Aorta (tissue), 5 donors: ENCODE measurements around the gene ADSS2. TPM values are rescaled to one million over a fixed set of nuclear protein-coding genes. Genes with fewer than 3 reads are reported as not detected.

ENCODE experiments used
- ATAC-seq: fragments of 200-7000 bp; cut with Tn5 transposase; one replicate; pipeline ENCODE4 v1.9.1; 2022; ENCODE audit warnings: moderate library complexity; ENCODE audit not compliant: low FRiP score
- DNase-seq, 2 donors: peaks; one replicate each; pipeline ENCODE4 v3.0.0-alpha.2; 2020
- H3K27ac ChIP-seq, 2 donors: one replicate each; pipeline ENCODE4 v1.5.1; 2013; ENCODE audit warnings: low read length in 2 of 2, mild to moderate bottlenecking in 2 of 2, moderate library complexity in 2 of 2, control low read depth in 1 of 2, inconsistent platforms in 1 of 2, low read depth in 1 of 2
- H3K27me3 ChIP-seq, 2 donors: one replicate each; pipeline ENCODE4 v1.6.1; 2013; ENCODE audit warnings: control low read depth in 1 of 2, low read length in 1 of 2, mild to moderate bottlenecking in 1 of 2, moderate library complexity in 1 of 2; ENCODE audit not compliant: insufficient read depth in 2 of 2, control insufficient read depth in 1 of 2
- H3K36me3 ChIP-seq, 2 donors: one replicate each; pipeline ENCODE4 v1.6.1; 2013; ENCODE audit warnings: control low read depth in 1 of 2, low read length in 1 of 2, mild to moderate bottlenecking in 1 of 2; ENCODE audit not compliant: insufficient read depth in 2 of 2, control insufficient read depth in 1 of 2
- H3K4me1 ChIP-seq, 2 donors: one replicate each; pipeline ENCODE4 v1.6.1; 2013; ENCODE audit warnings: low read length in 2 of 2, control low read depth in 1 of 2, mild to moderate bottlenecking in 1 of 2, moderate library complexity in 1 of 2; ENCODE audit not compliant: insufficient read depth in 2 of 2, control insufficient read depth in 1 of 2
- H3K4me3 ChIP-seq, 2 donors: one replicate each; pipeline ENCODE4 v1.5.1; 2013; ENCODE audit warnings: low read length in 2 of 2, control low read depth in 1 of 2, mild to moderate bottlenecking in 1 of 2
- H3K9me3 ChIP-seq: one replicate; pipeline ENCODE4 v1.6.1; 2013; ENCODE audit warnings: mild to moderate bottlenecking, low read length; ENCODE audit not compliant: control insufficient read depth
- WGBS, 2 donors: extraction: QIAGEN DNeasy Blood & Tissue Kit; methylation state at CpG; one replicate each; pipeline ENCODE4 v1.1.7; 2013; 5-methylcytosine and 5-hydroxymethylcytosine counted together
- intact Hi-C, 2 donors: fragments of 100-400 bp; cut with DNase I; formaldehyde crosslinking; loops; one replicate each; pipeline versions ENCODE4 v1.14.2 to v1.15.0; 2022
- polyA plus RNA-seq, 2 donors: library from polyadenylated mRNA; stranded (reverse); fragments of 200-250 nt; gene quantifications; one replicate each; pipeline ENCODE4 v1.2.3, GENCODE V29; 2013
- total RNA-seq, 2 donors: library from RNA; stranded (reverse); fragmentation: NEBNext Ultra II Directional; extraction: Animal tissue kit (Norgen Biotek cat#: 25700); gene quantifications; one replicate each; pipeline ENCODE4 v1.2.1, GENCODE V29; 2021
- donor health status: healthy with polysubstance abuse.
- donor health status: Bipolar disorder and iron deficiency.
- donor health status: DM: no; HTN: no; CAD: no.
- donor health status: DM: no; HTN: no; CAD: no.
- donor health status: DM: yes; HTN: yes; CAD: no.

ADSS2 gene
- total and polyA plus RNA-seq, 4 donors = 22.7 to 44.2 (median 33.5) TPM

DNA sequence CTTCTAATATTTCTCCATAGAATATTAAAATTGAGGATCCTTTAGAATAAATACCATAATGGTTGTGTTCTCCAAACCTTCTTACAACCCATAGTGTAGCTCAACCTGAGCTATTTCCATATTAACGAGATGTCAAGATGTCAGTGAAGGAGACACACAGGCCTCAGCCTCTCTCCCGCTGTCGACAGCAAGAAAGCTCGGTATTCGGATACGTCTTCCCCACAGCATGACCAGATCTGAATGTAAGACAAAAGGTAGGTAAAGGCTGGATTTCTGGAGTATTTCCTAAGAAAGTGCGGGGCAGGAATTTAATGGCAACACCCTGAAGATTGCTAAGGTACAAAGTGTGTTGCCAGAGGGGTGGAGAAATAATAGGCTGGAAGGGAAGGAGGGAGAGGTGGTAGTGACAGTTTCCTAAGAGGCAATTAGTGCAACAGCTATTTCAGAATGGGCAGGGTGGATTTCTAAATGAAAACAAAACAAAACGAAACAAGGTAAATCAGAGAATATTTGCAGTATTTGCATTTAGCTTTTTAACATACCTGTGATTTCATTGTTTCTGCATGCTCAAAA is 1.7 kb downstream of the ADSS2 start:
- no peaks in the 10 kb centered on the region for H3K9me3 ChIP-seq
- peak overlapping the region in 1 of 2 donors; percentile 10 for H3K27ac ChIP-seq
- peaks cover 5 to 9% of the 10 kb centered on the region in 2 donors for H3K4me1 ChIP-seq
- peak overlapping the region; percentile 61 to 94 for H3K4me3 ChIP-seq
- intact Hi-C loops = loop anchor here (5.0 to 10.0 kb wide), 5 partner anchors 123 to 415 kb away; partner anchors contain the start of genes DESI2 (in 1 of the 2) and HNRNPU (in 1 of the 2)
- DNase-seq (no peak), ATAC-seq (no peak)
- no peaks in the 10 kb centered on the region for H3K27me3 ChIP-seq
- 78 to 86% methylated on average over 8 of the region's 8 CpGs for WGBS, 2 donors
- H3K36me3 ChIP-seq = peaks cover 0 to 1% of the 10 kb centered on the region in 2 donors

DNA sequence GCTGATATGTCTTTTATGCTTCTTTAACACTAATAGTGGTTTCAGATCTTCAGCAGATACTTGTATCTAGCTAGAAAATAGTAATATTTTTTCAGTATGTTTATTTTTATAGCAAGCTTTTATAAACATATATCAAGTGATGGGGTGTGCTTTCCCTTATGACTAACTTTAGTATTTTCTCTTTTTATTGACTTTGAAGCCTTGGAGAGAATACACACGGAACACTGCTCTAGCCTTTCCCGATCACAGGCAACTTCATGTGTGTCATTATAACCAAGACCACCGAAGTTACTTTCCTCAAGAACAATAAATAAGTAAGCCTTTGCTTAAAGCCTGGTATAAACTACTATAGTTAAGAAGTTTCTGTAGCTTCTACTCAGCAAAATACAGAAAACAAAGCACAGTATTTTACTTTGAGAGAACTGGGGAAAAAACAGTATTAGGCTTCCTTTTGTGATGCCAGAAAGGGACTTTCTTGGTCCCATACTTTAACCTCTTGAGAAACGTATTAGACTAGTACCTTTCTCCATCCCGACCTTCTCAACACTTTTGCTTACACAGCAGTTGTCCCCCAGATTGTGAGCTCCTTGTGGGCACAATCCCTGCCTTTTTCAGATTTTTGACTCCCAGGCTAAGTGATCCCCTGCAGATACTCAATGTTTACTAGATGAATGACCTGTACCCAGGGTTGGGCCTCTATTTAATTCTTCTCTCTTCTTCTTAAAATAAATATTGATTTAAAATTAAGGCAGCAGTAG is 3.3 kb downstream of the ADSS2 start:
- H3K27me3 ChIP-seq = no peaks in the 10 kb centered on the region
- no peak overlapping the region for H3K27ac ChIP-seq
- intact Hi-C loops = loop anchor here in 1 of 2 donors (10.0 kb wide), 1 partner anchor 144 kb away; no protein-coding TSS in a partner anchor
- H3K4me1 ChIP-seq = peaks cover 5 to 9% of the 10 kb centered on the region in 2 donors
- 57 to 66% methylated on average over 5 of the region's 5 CpGs for WGBS, 2 donors
- no peak for DNase-seq
- no peak for ATAC-seq
- no peaks in the 10 kb centered on the region for H3K9me3 ChIP-seq
- peaks cover 0 to 1% of the 10 kb centered on the region in 2 donors for H3K36me3 ChIP-seq
- H3K4me3 ChIP-seq = no peak overlapping the region

DNA sequence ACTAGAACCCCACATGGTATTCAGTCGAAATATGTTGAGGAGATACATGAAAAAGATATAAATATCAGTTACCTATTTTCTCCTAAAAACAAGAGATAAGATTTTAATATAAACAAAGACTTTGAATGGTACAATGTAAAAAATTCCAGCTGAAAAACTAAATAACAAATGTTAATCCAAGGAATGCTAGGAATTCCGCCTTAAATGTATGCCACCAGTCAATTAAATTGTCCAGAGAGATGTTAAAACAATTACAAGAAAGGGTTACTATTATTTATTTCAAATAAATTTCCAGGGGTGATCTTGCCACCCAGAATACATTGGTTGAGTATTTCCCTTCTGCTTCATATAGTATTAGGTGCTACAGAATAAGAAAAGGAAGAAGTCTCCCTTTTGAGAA is 4.2 kb downstream of the ADSS2 start:
- Histone ChIP-seq H3K4me1 (peaks cover 5 to 11% of the 10 kb centered on the region in 2 donors), H3K27ac (no peak overlapping the region), H3K9me3 (no peaks in the 10 kb centered on the region), H3K36me3 (peaks cover 0 to 1% of the 10 kb centered on the region in 2 donors), H3K4me3 (no peak overlapping the region), H3K27me3 (no peaks in the 10 kb centered on the region)
- WGBS, 2 donors = 56 to 78% methylated on average over 2 of the region's 2 CpGs
- DNase-seq (no peak), ATAC-seq (no peak)
- intact Hi-C loops = loop anchor here in 1 of 2 donors (10.0 kb wide), 1 partner anchor 143 kb away; no protein-coding TSS in a partner anchor

- ATAC-seq (no peak), DNase-seq (no peak)
- Histone ChIP-seq H3K27me3 (no peaks in the 10 kb centered on the region), H3K4me1 (peaks cover 5 to 11% of the 10 kb centered on the region in 2 donors), H3K9me3 (no peaks in the 10 kb centered on the region), H3K36me3 (peaks cover 0 to 1% of the 10 kb centered on the region in 2 donors), H3K4me3 (no peak overlapping the region), H3K27ac (no peak overlapping the region)
- 60 to 70% methylated on average over 1 of the region's 1 CpG for WGBS, 2 donors
- intact Hi-C loops = loop anchor here in 1 of 2 donors (10.0 kb wide), 1 partner anchor 142 kb away; no protein-coding TSS in a partner anchor
These were observed 4.7 kb downstream of the ADSS2 start for GRCh38 chr1:244447024-244447423.

GRCh38 chr1:244445320-244446181 is 6.2 kb downstream of the ADSS2 start:
- DNase-seq (no peak), ATAC-seq (peak; percentile 29)
- no peak overlapping the region for H3K4me3 ChIP-seq
- peaks cover 5 to 11% of the 10 kb centered on the region in 2 donors for H3K4me1 ChIP-seq
- 28 to 35% methylated on average over 2 of the region's 2 CpGs for WGBS, 2 donors
- no peaks in the 10 kb centered on the region for H3K27me3 ChIP-seq
- H3K9me3 ChIP-seq = no peaks in the 10 kb centered on the region
- intact Hi-C loops = loop anchor here in 1 of 2 donors (10.0 kb wide), 1 partner anchor 141 kb away; no protein-coding TSS in a partner anchor
- peak overlapping the region; percentile 94 to 95 for H3K27ac ChIP-seq
- peaks cover 0 to 1% of the 10 kb centered on the region in 2 donors for H3K36me3 ChIP-seq

DNA sequence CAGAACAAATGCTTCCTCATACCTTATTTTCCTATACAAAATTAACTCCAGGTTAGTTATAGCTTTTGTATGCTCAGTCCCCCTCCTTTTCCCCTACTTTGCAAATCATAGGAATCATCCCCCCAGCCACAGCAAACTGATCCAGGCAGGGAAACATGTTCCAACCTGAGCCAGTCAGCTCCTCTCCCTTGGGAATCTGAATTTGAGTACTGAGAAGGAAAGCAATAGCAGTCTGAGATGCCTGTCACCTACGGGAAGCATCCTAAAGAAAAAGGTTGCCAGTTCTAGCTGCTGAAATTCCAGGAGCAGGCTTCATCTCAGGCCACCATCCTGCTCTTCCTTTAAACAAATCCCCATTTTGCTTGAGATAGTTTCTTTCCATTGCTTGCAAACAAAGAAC is 6.9 kb downstream of the ADSS2 start:
- Histone ChIP-seq H3K27ac (peak overlapping the region; percentile 77 to 94), H3K36me3 (peaks cover 0 to under 1% of the 10 kb centered on the region in 2 donors), H3K4me1 (peaks cover 5 to 9% of the 10 kb centered on the region in 2 donors), H3K27me3 (no peaks in the 10 kb centered on the region), H3K9me3 (no peaks in the 10 kb centered on the region), H3K4me3 (no peak overlapping the region)
- DNase-seq (no peak), ATAC-seq (no peak)
- intact Hi-C loops = loop anchor here in 1 of 2 donors (10.0 kb wide), 1 partner anchor 140 kb away; no protein-coding TSS in a partner anchor
- 0 to 5% methylated on average over 1 of the region's 1 CpG for WGBS, 2 donors

- Histone ChIP-seq H3K36me3 (no peaks in the 10 kb centered on the region), H3K27ac (peak overlapping the region in 1 of 2 donors; percentile 40), H3K4me3 (no peak overlapping the region), H3K9me3 (no peaks in the 10 kb centered on the region), H3K27me3 (no peaks in the 10 kb centered on the region), H3K4me1 (peaks cover 0 to 7% of the 10 kb centered on the region in 2 donors)
- DNase-seq (no peak), ATAC-seq (no peak)
- WGBS, 2 donors = 88% methylated on average over 2 of the region's 2 CpGs
- intact Hi-C loops = loop anchor here in 1 of 2 donors (10.0 kb wide), 1 partner anchor 138 kb away; no protein-coding TSS in a partner anchor
These were observed 8.9 kb downstream of the ADSS2 start for GRCh38 chr1:244442850-244443249.

GRCh38 chr1:244439391-244440032 is 12.2 kb downstream of the ADSS2 start:
- Histone ChIP-seq H3K27me3 (no peaks in the 10 kb centered on the region), H3K36me3 (no peaks in the 10 kb centered on the region), H3K27ac (no peak overlapping the region), H3K4me1 (peaks cover 0 to 2% of the 10 kb centered on the region in 2 donors), H3K9me3 (no peaks in the 10 kb centered on the region), H3K4me3 (no peak overlapping the region)
- WGBS, 2 donors = 76 to 79% methylated on average over 8 of the region's 8 CpGs
- no peak for DNase-seq
- ATAC-seq = no peak
- intact Hi-C loops = loop anchor here in 1 of 2 donors (10.0 kb wide), 1 partner anchor 135 kb away; no protein-coding TSS in a partner anchor
